HCT116 (cell line): Measurements from ENCODE around the gene BABAM2. TPM values are rescaled to one million over a fixed set of nuclear protein-coding genes. Genes with fewer than 3 reads are reported as not detected.

Source experiments
- ATAC-seq: fragments of 200-7000 bp; cut with Tn5 transposase; 2 replicates; pipeline ENCODE4 v1.9.1; 2020; ENCODE audit warnings: mild to moderate bottlenecking, moderate library complexity
- BruUV-seq: library from RNA; stranded (reverse); fragments of 400-500 nt; replicated peaks from 2 replicates; lab custom pipeline; 2021; lab: Mats Ljungman, UMichigan
- CTCF ChIA-PET: fragments of 300-600 bp; sonication (Branson Sonifier 250); formaldehyde crosslinking; loops from one replicate; lab custom pipeline; 2021; ENCODE audit warnings: antibody characterized with exemption; lab: Charles Lee
- POLR2A ChIA-PET: fragments of 300-600, 350-600 bp; sonication (Branson Sonifier 250); formaldehyde crosslinking; loops from one replicate; lab custom pipeline; 2021; ENCODE audit warnings: antibody characterized with exemption; lab: Charles Lee
- RAD21 ChIA-PET, 2 experiments: fragments of 300-600 bp; sonication (Branson Sonifier 250); formaldehyde crosslinking; loops; one replicate each; lab custom pipeline; 2023; ENCODE audit warnings: low total read pairs in 2 of 2; ENCODE audit not compliant: uncharacterized antibody in 2 of 2, unreplicated experiment in 2 of 2, low non-redundant PET in 1 of 2; lab: Charles Lee
- DNase-seq: peaks from one replicate; pipeline ENCODE4 v3.0.0-alpha.2; 2010; ENCODE audit warnings: low read depth, low spot score
- H2AFZ ChIP-seq: fragments of 200-600 bp; shearing (Covaris generic), sonication (generic); 2 replicates; pipeline ENCODE4 v1.6.1; 2017; ENCODE audit warnings: low read depth, mixed run types, mixed read lengths, antibody characterized with exemption, low read length; ENCODE audit not compliant: poor library complexity, severe bottlenecking
- H3K27ac ChIP-seq: 2 replicates; pipeline ENCODE4 v1.5.1; 2012; ENCODE audit warnings: low read depth, low read length
- H3K27me3 ChIP-seq: fragments of 200-600 bp; sonication (generic); 2 replicates; pipeline ENCODE4 v1.6.1; 2016; ENCODE audit warnings: mixed run types, low read length, mixed read lengths; ENCODE audit not compliant: insufficient read depth
- H3K36me3 ChIP-seq, 2 experiments: fragments of 200-500 bp in 1 of 2; fragments of 200-600 bp in 1 of 2; sonication (Bioruptor generic) in 1 of 2; sonication (generic) in 1 of 2; 2 replicates each; pipeline versions ENCODE4 v1.5.1 to v1.6.1; 2014 to 2016; ENCODE audit warnings: low read length in 2 of 2, inconsistent platforms in 1 of 2, mixed read lengths in 1 of 2, mixed run types in 1 of 2; ENCODE audit not compliant: insufficient read depth in 2 of 2, control insufficient read depth in 1 of 2
- H3K4me1 ChIP-seq, 2 experiments: fragments of 200-600 bp in 1 of 2; sonication (generic) in 1 of 2; 2 replicates each; pipeline versions ENCODE4 v1.5.1 to v1.6.1; 2012 to 2017; ENCODE audit warnings: low read length in 2 of 2, inconsistent platforms in 1 of 2, mild to moderate bottlenecking in 1 of 2, mixed read lengths in 1 of 2, mixed run types in 1 of 2, moderate library complexity in 1 of 2; ENCODE audit not compliant: insufficient read depth in 2 of 2, control insufficient read depth in 1 of 2
- H3K4me2 ChIP-seq: fragments of 200-600 bp; sonication (generic); 2 replicates; pipeline ENCODE4 v1.6.1; 2017; ENCODE audit warnings: mixed run types, low read length, mixed read lengths
- H3K4me3 ChIP-seq, 2 experiments: fragments of 200-600 bp in 1 of 2; sonication (generic) in 1 of 2; replicated peaks in 1 of 2; 2 replicates each; pipeline ENCODE4 v1.5.1; 2011 to 2016; ENCODE audit warnings: low read length in 2 of 2, control low read depth in 1 of 2, low read depth in 1 of 2, mild to moderate bottlenecking in 1 of 2, mixed read lengths in 1 of 2, mixed run types in 1 of 2
- H3K79me2 ChIP-seq: fragments of 200-600 bp; sonication (generic); 2 replicates; pipeline ENCODE4 v1.6.1; 2017; ENCODE audit warnings: mild to moderate bottlenecking, mixed run types, low read length, moderate library complexity, mixed read lengths; ENCODE audit not compliant: insufficient read depth
- H3K9ac ChIP-seq: fragments of 200-600 bp; sonication (generic); 2 replicates; pipeline ENCODE4 v1.6.1; 2016; ENCODE audit warnings: low read length, mixed read lengths
- H3K9me2 ChIP-seq: fragments of 200-600 bp; sonication (generic), shearing (Covaris generic); 2 replicates; pipeline ENCODE4 v1.6.1; 2017; ENCODE audit warnings: mixed run types, mild to moderate bottlenecking, moderate library complexity; ENCODE audit not compliant: insufficient read depth
- H3K9me3 ChIP-seq, 2 experiments: fragments of 200-500 bp in 1 of 2; fragments of 200-600 bp in 1 of 2; sonication (Bioruptor generic) in 1 of 2; sonication (generic) in 1 of 2; 2 replicates each; pipeline ENCODE4 v1.6.1; 2014 to 2017; ENCODE audit warnings: low read length in 2 of 2, mixed read lengths in 2 of 2, inconsistent platforms in 1 of 2, low read depth in 1 of 2, mild to moderate bottlenecking in 1 of 2, mixed run types in 1 of 2, moderate library complexity in 1 of 2; ENCODE audit not compliant: control insufficient read depth in 1 of 2, insufficient read depth in 1 of 2
- H4K20me1 ChIP-seq: fragments of 200-600 bp; sonication (generic), shearing (Covaris generic); 2 replicates; pipeline ENCODE4 v1.6.1; 2017; ENCODE audit warnings: mixed run types, mild to moderate bottlenecking, moderate library complexity; ENCODE audit not compliant: insufficient read depth
- CBX3 ChIP-seq: IDR thresholded peaks from 2 replicates; pipeline ENCODE4 v1.6.1; 2012; ENCODE audit warnings: low read depth
- CEBPB ChIP-seq: IDR thresholded peaks from 2 replicates; pipeline ENCODE4 v1.6.1; 2012; ENCODE audit warnings: low read depth
- EGR1 ChIP-seq: IDR thresholded peaks from 2 replicates; pipeline ENCODE4 v1.6.1; 2012; ENCODE audit warnings: low read depth
- ELF1 ChIP-seq: IDR thresholded peaks from 2 replicates; pipeline ENCODE4 v1.6.1; 2012; ENCODE audit warnings: low read depth, borderline replicate concordance
- EZH2 ChIP-seq: fragments of 200-600 bp; sonication (generic); IDR thresholded peaks from 2 replicates; pipeline ENCODE4 v1.6.1; 2017; ENCODE audit warnings: antibody characterized with exemption, mixed run types
- EZH2phosphoT487 ChIP-seq: fragments of 200-600 bp; IDR thresholded peaks from 2 replicates; pipeline ENCODE4 v1.6.1; 2018; ENCODE audit warnings: antibody characterized with exemption, borderline replicate concordance
- FOSL1 ChIP-seq: IDR thresholded peaks from 2 replicates; pipeline ENCODE4 v1.6.1; 2012; ENCODE audit warnings: low read depth
- JUND ChIP-seq: IDR thresholded peaks from 2 replicates; pipeline ENCODE4 v1.6.1; 2012
- POLR2A ChIP-seq: IDR thresholded peaks from 2 replicates; pipeline ENCODE4 v1.7.0; 2011; ENCODE audit warnings: borderline replicate concordance; ENCODE audit not compliant: insufficient read depth, insufficient read length; ENCODE audit errors: extremely low read depth
- POLR2AphosphoS5 ChIP-seq: IDR thresholded peaks from 2 replicates; pipeline ENCODE4 v1.6.1; 2011; ENCODE audit warnings: mild to moderate bottlenecking, low read depth, low read length, moderate library complexity
- RAD21 ChIP-seq: IDR thresholded peaks from 2 replicates; pipeline ENCODE4 v1.6.1; 2012; ENCODE audit warnings: low read depth, mild to moderate bottlenecking
- SIN3A ChIP-seq: IDR thresholded peaks from 2 replicates; pipeline ENCODE4 v1.6.1; 2012; ENCODE audit warnings: low read depth
- SP1 ChIP-seq: IDR thresholded peaks from 2 replicates; pipeline ENCODE4 v1.6.1; 2012; ENCODE audit warnings: low read depth
- SRF ChIP-seq: IDR thresholded peaks from 2 replicates; pipeline ENCODE4 v1.6.1; 2012; ENCODE audit warnings: low read depth
- TCF7L2 ChIP-seq: IDR thresholded peaks from 2 replicates; pipeline ENCODE4 v1.7.0; 2011; ENCODE audit warnings: borderline replicate concordance, inconsistent platforms; ENCODE audit not compliant: insufficient read depth, insufficient read length; ENCODE audit errors: extremely low read depth
- YY1 ChIP-seq: IDR thresholded peaks from 2 replicates; pipeline ENCODE4 v1.6.1; 2011; ENCODE audit warnings: low read length, low read depth, moderate library complexity, mild to moderate bottlenecking; ENCODE audit not compliant: insufficient replicate concordance; ENCODE audit errors: extremely low read depth
- ZFX ChIP-seq: fragments of 450-650 bp; IDR thresholded peaks from 2 replicates; pipeline ENCODE4 v1.6.1; 2017
- ZNF274 ChIP-seq: fragments of 200-500 bp; sonication (Bioruptor generic); IDR thresholded peaks from 2 replicates; pipeline ENCODE4 v1.6.1; 2014; ENCODE audit warnings: mild to moderate bottlenecking, low read depth, low read length, inconsistent platforms
- intact Hi-C: fragments of 100-400 bp; cut with micrococcal nuclease; formaldehyde crosslinking; loops from 2 replicates; pipeline ENCODE4 v1.10.0; 2022
- total RNA-seq: library from RNA; stranded (reverse); gene quantifications from one replicate; pipeline ENCODE4 v1.2.1, GENCODE V29; 2021; ENCODE audit not compliant: unreplicated experiment
- TF ChIP-seq, protein P1 (sequence below): IDR thresholded peaks from 2 replicates; pipeline ENCODE4 v1.6.1; 2012
- TF ChIP-seq, protein P2 (sequence below): IDR thresholded peaks from 2 replicates; pipeline ENCODE4 v1.6.1; 2011; ENCODE audit warnings: mild to moderate bottlenecking, low read length, moderate library complexity; ENCODE audit not compliant: insufficient replicate concordance; ENCODE audit errors: extremely low read depth
- TF ChIP-seq, protein P3 (sequence below): IDR thresholded peaks from 2 replicates; pipeline ENCODE4 v1.6.1; 2012

BABAM2 gene
- total RNA-seq, 1 experiment from 2014 or later = 23.8 TPM

DNA sequence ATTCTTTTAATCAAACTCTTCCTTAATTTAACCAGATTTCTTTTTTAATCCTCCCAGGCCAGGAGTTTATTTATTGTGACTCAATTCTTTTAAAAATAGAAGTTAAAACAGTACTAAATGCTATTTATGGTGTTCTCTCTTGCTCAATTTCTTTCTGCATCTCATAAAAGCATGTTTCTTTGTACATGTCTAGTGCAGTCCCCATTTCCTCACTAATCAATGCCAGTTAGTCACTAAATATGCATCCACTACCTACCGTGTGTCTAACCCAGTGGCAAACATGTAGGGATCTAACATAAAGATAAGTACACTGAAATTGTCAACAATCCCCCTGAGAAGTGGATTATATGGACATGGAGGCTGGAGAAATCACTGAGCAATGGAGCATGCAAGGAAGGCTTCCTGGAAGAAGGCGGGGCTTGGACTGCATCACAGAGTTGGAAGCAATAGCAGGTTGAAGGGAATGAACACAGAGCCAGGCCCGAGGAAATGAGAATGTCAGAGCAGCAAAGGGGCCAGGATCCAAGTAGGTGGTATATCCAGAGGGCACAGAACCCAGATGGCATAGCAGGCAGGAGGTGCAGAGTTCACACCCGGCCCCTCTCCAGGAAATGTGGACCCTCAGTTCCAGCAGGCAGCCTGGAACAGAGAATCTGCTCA, 396.9 kb downstream of the BABAM2 start (continued):
- TF ChIP-seq YY1 (no peak), JUND (no peak), RAD21 (no peak), CBX3 (no peak), TCF7L2 (no peak), SP1 (no peak), EZH2 (no peak), SRF (no peak), EZH2phosphoT487 (no peak), ZFX (no peak), POLR2A (no peak)
- TF ChIP-seq, protein P1, sequence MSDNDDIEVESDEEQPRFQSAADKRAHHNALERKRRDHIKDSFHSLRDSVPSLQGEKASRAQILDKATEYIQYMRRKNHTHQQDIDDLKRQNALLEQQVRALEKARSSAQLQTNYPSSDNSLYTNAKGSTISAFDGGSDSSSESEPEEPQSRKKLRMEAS = no peak

DNA sequence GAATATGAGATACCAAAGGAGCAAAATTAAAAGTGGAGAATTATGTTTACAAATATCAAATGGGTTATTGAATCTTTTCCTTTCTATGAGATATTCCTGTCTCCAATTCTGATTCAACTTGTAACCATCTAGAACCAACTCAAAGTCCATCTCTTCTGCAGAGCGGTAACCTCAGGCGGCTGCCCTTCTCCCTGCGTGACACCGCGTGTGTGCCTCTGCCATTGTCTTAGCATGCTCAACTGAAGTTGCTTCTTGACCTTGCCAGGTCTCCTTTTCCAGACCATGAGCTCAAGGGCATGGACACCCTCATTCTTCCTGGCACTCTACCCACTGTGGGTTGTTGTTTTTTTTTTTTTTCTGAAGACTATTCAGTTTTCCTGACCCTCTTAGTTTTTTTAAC, 398.1 kb downstream of the BABAM2 start:
- no peak overlapping the region for H3K4me2 ChIP-seq
- intact Hi-C loops = no loop called here
- DNase-seq (no peak), ATAC-seq (no peak)
- CTCF ChIA-PET = no interaction called here
- H3K79me2 ChIP-seq = no peaks in the 10 kb centered on the region
- H2AFZ ChIP-seq = no peak overlapping the region
- BruUV-seq = no TSS peak
- no peaks in the 10 kb centered on the region for H3K36me3 ChIP-seq
- H3K4me3 ChIP-seq = no peak overlapping the region
- peaks cover 0 to 11% of the 10 kb centered on the region in 2 experiments; a peak in 1 of 4 replicates for H3K4me1 ChIP-seq
- H3K9ac ChIP-seq = no peak overlapping the region
- H3K27ac ChIP-seq = no peak overlapping the region
- H4K20me1 ChIP-seq = no peaks in the 10 kb centered on the region
- no peaks in the 10 kb centered on the region for H3K27me3 ChIP-seq
- RAD21 ChIA-PET = no interaction called here
- H3K9me3 ChIP-seq = no peaks in the 10 kb centered on the region
- no peaks in the 10 kb centered on the region for H3K9me2 ChIP-seq
- POLR2A ChIA-PET = no interaction called here
- TF ChIP-seq EGR1 = no peak
- no peak for TF ChIP-seq TCF7L2
- TF ChIP-seq EZH2 = no peak
- no peak for TF ChIP-seq POLR2A
- no peak for TF ChIP-seq EZH2phosphoT487
- no peak for TF ChIP-seq ELF1
- TF ChIP-seq CBX3 = no peak
- TF ChIP-seq ZNF274 = no peak
- no peak for TF ChIP-seq FOSL1
- no peak for TF ChIP-seq CEBPB
- TF ChIP-seq SIN3A = no peak
- no peak for TF ChIP-seq POLR2AphosphoS5
- TF ChIP-seq, protein P2, sequence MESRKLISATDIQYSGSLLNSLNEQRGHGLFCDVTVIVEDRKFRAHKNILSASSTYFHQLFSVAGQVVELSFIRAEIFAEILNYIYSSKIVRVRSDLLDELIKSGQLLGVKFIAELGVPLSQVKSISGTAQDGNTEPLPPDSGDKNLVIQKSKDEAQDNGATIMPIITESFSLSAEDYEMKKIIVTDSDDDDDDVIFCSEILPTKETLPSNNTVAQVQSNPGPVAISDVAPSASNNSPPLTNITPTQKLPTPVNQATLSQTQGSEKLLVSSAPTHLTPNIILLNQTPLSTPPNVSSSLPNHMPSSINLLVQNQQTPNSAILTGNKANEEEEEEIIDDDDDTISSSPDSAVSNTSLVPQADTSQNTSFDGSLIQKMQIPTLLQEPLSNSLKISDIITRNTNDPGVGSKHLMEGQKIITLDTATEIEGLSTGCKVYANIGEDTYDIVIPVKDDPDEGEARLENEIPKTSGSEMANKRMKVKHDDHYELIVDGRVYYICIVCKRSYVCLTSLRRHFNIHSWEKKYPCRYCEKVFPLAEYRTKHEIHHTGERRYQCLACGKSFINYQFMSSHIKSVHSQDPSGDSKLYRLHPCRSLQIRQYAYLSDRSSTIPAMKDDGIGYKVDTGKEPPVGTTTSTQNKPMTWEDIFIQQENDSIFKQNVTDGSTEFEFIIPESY = no peak
- TF ChIP-seq SRF = no peak
- TF ChIP-seq ZFX = no peak
- TF ChIP-seq, protein P3, sequence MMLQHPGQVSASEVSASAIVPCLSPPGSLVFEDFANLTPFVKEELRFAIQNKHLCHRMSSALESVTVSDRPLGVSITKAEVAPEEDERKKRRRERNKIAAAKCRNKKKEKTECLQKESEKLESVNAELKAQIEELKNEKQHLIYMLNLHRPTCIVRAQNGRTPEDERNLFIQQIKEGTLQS = no peak
- TF ChIP-seq JUND = no peak
